ENCODE data around the gene NR4A1. TPM values are rescaled to one million over a fixed set of nuclear protein-coding genes. Genes with fewer than 3 reads are reported as not detected.
A peak's percentile ranks its signal among the peaks of the same experiment; 100 is the strongest.

The NR4A1 gene
- total and polyA plus RNA-seq, 2 of the 13 experiments (the other 11 are each of a cell fraction or from before 2014, with no cell fraction given), result 5.7 to 15.2 TPM

- intact Hi-C loops (cut with micrococcal nuclease; ENCODE audit: unreplicated experiment), result no loop called here
- H2AFZ ChIP-seq (ENCODE audit: low read length), result no peak overlapping the region
- no peaks in the 10 kb centered on the region for H4K20me1 ChIP-seq (ENCODE audit: insufficient read depth, low read length)
- H3K4me1 ChIP-seq (ENCODE audit: insufficient read depth, low read length), result peaks cover 49% of the 10 kb centered on the region
- ChIA-PET POLR2A (interaction anchor here (1.9 to 3.2 kb wide), 4 partner anchors 9 to 24 kb away, joined by 11 to 45 read pairs (median 14); no protein-coding TSS in a partner anchor), CTCF (ENCODE audit: low intra/inter-chr PET ratio, low total read pairs) (no interaction called here)
- H3K9me3 ChIP-seq (ENCODE audit: low read length), result no peaks in the 10 kb centered on the region
- H3K9ac ChIP-seq (ENCODE audit: insufficient read depth, low read depth, low read length), result no peak overlapping the region
- no peak overlapping the region for H3K4me3 ChIP-seq (replicated peaks in 1 of 3; ENCODE audit: insufficient read depth in 1 of 3, low read depth in 2 of 3, low read length in 3 of 3)
- no peaks in the 10 kb centered on the region for H3K79me2 ChIP-seq (ENCODE audit: insufficient read depth, low read length)
- FAIRE-seq, result no peak
- 96% methylated on average over 3 of the region's 10 CpGs for WGBS (ENCODE audit: low lambda C conversion rate)
- peaks cover 4% of the 10 kb centered on the region in 2 experiments; a peak in 2 of 5 replicates for H3K36me3 ChIP-seq (replicated peaks in 1 of 2; ENCODE audit: control insufficient read depth in 1 of 2, insufficient read depth in 2 of 2, low read length in 2 of 2)
- H3K27me3 ChIP-seq (ENCODE audit: control insufficient read depth in 1 of 2, insufficient read depth in 2 of 2, low read length in 2 of 2), result 0 out of 5 replicates have a peak, but pooled peaks cover 0 to 1% of the 10 kb centered on the region in 2 experiments
- in situ Hi-C loops (cut with HindIII; ENCODE audit: extremely low pct_ligation_motif_present, low pct_unique_long_range_greater_than_20kb), result no loop called here
- no peak for DNase-seq (ENCODE audit: low spot score)
- ATAC-seq, result peak; percentile 5; the same call in 1 of the 3 replicates
- no peak overlapping the region; the same call in 1 of the 2 replicates for H3K4me2 ChIP-seq (ENCODE audit: low read depth, low read length)
- BruUV-seq (replicated peaks), result no TSS peak
- TF ChIP-seq CBFB (CRISPR knock-in tag; IDR thresholded peaks at IDR 0.05) (no peak), ONECUT2 (CRISPR knock-in tag; IDR thresholded peaks at IDR 0.05) (no peak), ATF6 (CRISPR knock-in tag; conservative IDR thresholded peaks at IDR 0.05) (no peak), ZNF317 (CRISPR knock-in tag; IDR thresholded peaks at IDR 0.05) (no peak), ZNF451 (CRISPR knock-in tag; IDR thresholded peaks at IDR 0.05) (no peak), SAFB2 (CRISPR knock-in tag; IDR thresholded peaks at IDR 0.05; ENCODE audit: borderline replicate concordance, low read depth) (no peak), ZNF362 (CRISPR knock-in tag; IDR thresholded peaks at IDR 0.05; ENCODE audit: borderline replicate concordance) (no peak), ZFP36L1 (CRISPR knock-in tag; IDR thresholded peaks at IDR 0.05) (no peak), ZSCAN5A (CRISPR knock-in tag; IDR thresholded peaks at IDR 0.05; ENCODE audit: borderline replicate concordance) (no peak), CREBL2 (CRISPR knock-in tag; IDR thresholded peaks at IDR 0.05; ENCODE audit: borderline replicate concordance) (no peak), CEBPB (IDR thresholded peaks at IDR 0.05; ENCODE audit: borderline replicate concordance, low read depth, low read length) (no peak), ZNF780A (CRISPR knock-in tag; IDR thresholded peaks at IDR 0.05) (no peak), THAP9 (CRISPR knock-in tag; IDR thresholded peaks at IDR 0.05; ENCODE audit: borderline replicate concordance) (no peak), ZNF556 (CRISPR knock-in tag; IDR thresholded peaks at IDR 0.05; ENCODE audit: borderline replicate concordance) (no peak)
- H3K27ac ChIP-seq (ENCODE audit: extremely low read length, insufficient read depth, low read length), result no peak overlapping the region
Observed at GRCh38 chr12:52009081-52009751, 42.0 kb upstream of the NR4A1 start.

Measured in HepG2 (cell line).